SU-DHL-6 (cell line): ENCODE measurements around the gene MB.

Experiments
- H2AFZ ChIP-seq: fragments of 200-600 bp; sonication (generic); 2 replicates; pipeline ENCODE4 v1.6.1; 2014; ENCODE audit warnings: low read depth, mild to moderate bottlenecking, moderate library complexity, mixed read lengths, antibody characterized with exemption, low read length; ENCODE audit not compliant: severe bottlenecking
- H3F3A ChIP-seq: fragments of 200-600 bp; shearing (Covaris generic); 2 replicates; pipeline ENCODE4 v1.6.0; 2016; ENCODE audit warnings: antibody characterized with exemption, mild to moderate bottlenecking; ENCODE audit not compliant: insufficient read depth
- H3K27ac ChIP-seq: fragments of 200-600 bp; sonication (generic); 2 replicates; pipeline ENCODE4 v1.5.1; 2016; ENCODE audit warnings: low read depth, mild to moderate bottlenecking, low read length, moderate library complexity, mixed read lengths
- H3K27me3 ChIP-seq: fragments of 200-600 bp; sonication (generic), shearing (Covaris generic); 2 replicates; pipeline ENCODE4 v1.6.0; 2014; ENCODE audit warnings: mild to moderate bottlenecking, low read length
- H3K36me3 ChIP-seq: fragments of 200-600 bp; sonication (generic); 2 replicates; pipeline ENCODE4 v1.6.1; 2014; ENCODE audit warnings: mild to moderate bottlenecking, low read length, mixed read lengths
- H3K4me2 ChIP-seq: fragments of 300-600, 200-600 bp; shearing (Covaris generic), sonication (generic); 2 replicates; pipeline ENCODE4 v1.6.0; 2014; ENCODE audit warnings: low read length, low read depth, mild to moderate bottlenecking; ENCODE audit not compliant: poor library complexity, severe bottlenecking
- H3K4me3 ChIP-seq: fragments of 200-600 bp; sonication (generic); 2 replicates; pipeline ENCODE4 v1.5.1; 2014; ENCODE audit warnings: antibody characterized with exemption, low read length, mild to moderate bottlenecking, mixed read lengths; ENCODE audit not compliant: insufficient read depth, poor library complexity, severe bottlenecking
- H3K79me2 ChIP-seq: fragments of 200-600 bp; sonication (generic); 2 replicates; pipeline ENCODE4 v1.6.1; 2014; ENCODE audit warnings: mild to moderate bottlenecking, low read length, moderate library complexity; ENCODE audit not compliant: insufficient read depth
- H3K9ac ChIP-seq: fragments of 200-600 bp; sonication (generic); 2 replicates; pipeline ENCODE4 v1.7.0; 2014; ENCODE audit warnings: mild to moderate bottlenecking, low read length
- H3K9me2 ChIP-seq: fragments of 200-600 bp; sonication (generic); replicated peaks from 2 replicates; pipeline ENCODE4 v1.6.1; 2014; ENCODE audit warnings: low read length; ENCODE audit not compliant: insufficient read depth
- H3K9me3 ChIP-seq: fragments of 200-600 bp; sonication (generic); 2 replicates; pipeline ENCODE4 v1.6.1; 2014; ENCODE audit warnings: low read length, mixed read lengths; ENCODE audit not compliant: insufficient read depth
- H4K20me1 ChIP-seq: fragments of 200-600 bp; sonication (generic); 2 replicates; pipeline ENCODE4 v1.6.1; 2014; ENCODE audit warnings: low read depth, mild to moderate bottlenecking, antibody characterized with exemption, low read length, moderate library complexity, mixed read lengths
- EZH2phosphoT487 ChIP-seq: fragments of 200-600 bp; sonication (generic), shearing (Covaris generic); conservative IDR thresholded peaks from 2 replicates; pipeline ENCODE4 v1.6.1; 2018; ENCODE audit warnings: mild to moderate bottlenecking, antibody characterized with exemption, low read length, moderate library complexity, mixed read lengths
- TF ChIP-seq, protein P1 (sequence below): fragments of 200-600 bp; sonication (generic); IDR thresholded peaks from one replicate; pipeline ENCODE4 v1.5.1; 2017; ENCODE audit warnings: antibody characterized with exemption, mild to moderate bottlenecking, low read length, moderate library complexity; ENCODE audit not compliant: insufficient read depth, poor library complexity, severe bottlenecking

Gene MB

GRCh38 chr22:35611891-35612576, 5.1 kb downstream of the MB start:
- Histone ChIP-seq H3K9me3 (no peaks in the 10 kb centered on the region), H3K9me2 (no peaks in the 10 kb centered on the region), H3K36me3 (no peaks in the 10 kb centered on the region), H3F3A (no peaks in the 10 kb centered on the region), H3K27me3 (no peaks in the 10 kb centered on the region), H4K20me1 (no peaks in the 10 kb centered on the region), H3K79me2 (no peaks in the 10 kb centered on the region), H3K27ac (no peak overlapping the region), H3K4me2 (no peak overlapping the region), H3K4me3 (no peak overlapping the region), H2AFZ (no peak overlapping the region), H3K9ac (no peak overlapping the region)
- TF ChIP-seq EZH2phosphoT487, result no peak
- TF ChIP-seq, protein P1, sequence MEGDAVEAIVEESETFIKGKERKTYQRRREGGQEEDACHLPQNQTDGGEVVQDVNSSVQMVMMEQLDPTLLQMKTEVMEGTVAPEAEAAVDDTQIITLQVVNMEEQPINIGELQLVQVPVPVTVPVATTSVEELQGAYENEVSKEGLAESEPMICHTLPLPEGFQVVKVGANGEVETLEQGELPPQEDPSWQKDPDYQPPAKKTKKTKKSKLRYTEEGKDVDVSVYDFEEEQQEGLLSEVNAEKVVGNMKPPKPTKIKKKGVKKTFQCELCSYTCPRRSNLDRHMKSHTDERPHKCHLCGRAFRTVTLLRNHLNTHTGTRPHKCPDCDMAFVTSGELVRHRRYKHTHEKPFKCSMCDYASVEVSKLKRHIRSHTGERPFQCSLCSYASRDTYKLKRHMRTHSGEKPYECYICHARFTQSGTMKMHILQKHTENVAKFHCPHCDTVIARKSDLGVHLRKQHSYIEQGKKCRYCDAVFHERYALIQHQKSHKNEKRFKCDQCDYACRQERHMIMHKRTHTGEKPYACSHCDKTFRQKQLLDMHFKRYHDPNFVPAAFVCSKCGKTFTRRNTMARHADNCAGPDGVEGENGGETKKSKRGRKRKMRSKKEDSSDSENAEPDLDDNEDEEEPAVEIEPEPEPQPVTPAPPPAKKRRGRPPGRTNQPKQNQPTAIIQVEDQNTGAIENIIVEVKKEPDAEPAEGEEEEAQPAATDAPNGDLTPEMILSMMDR, result no peak

GRCh38 chr22:35611200-35611890, 5.8 kb downstream of the MB start:
- no peaks in the 10 kb centered on the region for H3K9me2 ChIP-seq
- H3K9ac ChIP-seq, result no peak overlapping the region
- H2AFZ ChIP-seq, result no peak overlapping the region
- H3K36me3 ChIP-seq, result no peaks in the 10 kb centered on the region
- H3K4me2 ChIP-seq, result no peak overlapping the region
- H3K27ac ChIP-seq, result no peak overlapping the region
- H3K9me3 ChIP-seq, result no peaks in the 10 kb centered on the region
- no peaks in the 10 kb centered on the region for H3K79me2 ChIP-seq
- H3F3A ChIP-seq, result no peaks in the 10 kb centered on the region
- H3K4me3 ChIP-seq, result no peak overlapping the region
- TF ChIP-seq EZH2phosphoT487, result no peak
- TF ChIP-seq, protein P1, result no peak
- no peaks in the 10 kb centered on the region for H3K27me3 ChIP-seq
- no peaks in the 10 kb centered on the region for H4K20me1 ChIP-seq

GRCh38 chr22:35610741-35611140, 6.4 kb downstream of the MB start:
- H2AFZ ChIP-seq, result no peak overlapping the region
- no peak overlapping the region for H3K27ac ChIP-seq
- H3K9ac ChIP-seq, result no peak overlapping the region
- no peaks in the 10 kb centered on the region for H3K9me2 ChIP-seq
- H3K36me3 ChIP-seq, result no peaks in the 10 kb centered on the region
- H3K4me3 ChIP-seq, result no peak overlapping the region
- no peaks in the 10 kb centered on the region for H3K9me3 ChIP-seq
- no peak for TF ChIP-seq EZH2phosphoT487
- TF ChIP-seq, protein P1, result no peak
- no peaks in the 10 kb centered on the region for H3F3A ChIP-seq
- H3K4me2 ChIP-seq, result no peak overlapping the region
- no peaks in the 10 kb centered on the region for H4K20me1 ChIP-seq
- no peaks in the 10 kb centered on the region for H3K27me3 ChIP-seq
- no peaks in the 10 kb centered on the region for H3K79me2 ChIP-seq
